Common myeloid progenitor, CD34-positive (primary cell): Measurements from ENCODE around the gene SLC1A1. TPM values are rescaled to one million over a fixed set of nuclear protein-coding genes. Genes with fewer than 3 reads are reported as not detected.

ENCODE experiments used
- CTCF ChIA-PET: fragments of 350-600 bp; sonication (Branson Sonifier 250); formaldehyde crosslinking; loops from one replicate; lab custom pipeline; 2021; ENCODE audit warnings: antibody characterized with exemption; lab: Charles Lee
- POLR2A ChIA-PET: fragments of 350-600 bp; sonication (Branson Sonifier 250); formaldehyde crosslinking; loops from one replicate; lab custom pipeline; 2021; ENCODE audit warnings: antibody characterized with exemption; lab: Charles Lee
- DNase-seq, 3 donors: peaks; one replicate each; pipeline versions ENCODE4 v3.0.0 to v3.0.0-alpha.2; 2013
- H3K27ac ChIP-seq, 2 experiments: 1 replicate in 1 of 2; 2 replicates in 1 of 2; pipeline ENCODE4 v1.7.0; 2013; ENCODE audit warnings: inconsistent platforms in 2 of 2, low read length in 2 of 2, mild to moderate bottlenecking in 2 of 2, low read depth in 1 of 2, moderate library complexity in 1 of 2; ENCODE audit not compliant: severe bottlenecking in 2 of 2, insufficient read depth in 1 of 2, poor library complexity in 1 of 2
- H3K27me3 ChIP-seq, 5 experiments: replicated peaks in 2 of 5; 1 replicate in 3 of 5; 2 replicates in 2 of 5; pipeline versions ENCODE4 v1.6.1 to v1.7.0; 2013; ENCODE audit warnings: low read length in 4 of 5, mild to moderate bottlenecking in 2 of 5, moderate library complexity in 2 of 5, inconsistent platforms in 1 of 5; ENCODE audit not compliant: insufficient read depth in 5 of 5, control insufficient read depth in 4 of 5
- H3K36me3 ChIP-seq, 4 experiments: 1 replicate in 2 of 4; 2 replicates in 2 of 4; pipeline versions ENCODE4 v1.6.1 to v1.7.0; 2013; ENCODE audit warnings: low read length in 3 of 4, control low read depth in 1 of 4, mild to moderate bottlenecking in 1 of 4; ENCODE audit not compliant: control insufficient read depth in 4 of 4, insufficient read depth in 4 of 4
- H3K4me1 ChIP-seq, 4 experiments: 1 replicate in 3 of 4; 2 replicates in 1 of 4; pipeline versions ENCODE4 v1.6.1 to v1.7.1; 2013; ENCODE audit warnings: low read length in 3 of 4, mild to moderate bottlenecking in 3 of 4, control low read depth in 1 of 4, inconsistent platforms in 1 of 4, moderate library complexity in 1 of 4; ENCODE audit not compliant: control insufficient read depth in 4 of 4, insufficient read depth in 4 of 4; ENCODE audit errors: control extremely low read depth in 1 of 4
- H3K4me3 ChIP-seq, 7 experiments: 1 replicate in 4 of 7; 2 replicates in 3 of 7; pipeline versions ENCODE4 v1.5.1 to v1.7.0; 2013; ENCODE audit warnings: mild to moderate bottlenecking in 7 of 7, low read length in 6 of 7, moderate library complexity in 6 of 7, inconsistent platforms in 2 of 7, low read depth in 2 of 7, control low read depth in 1 of 7; ENCODE audit not compliant: insufficient read depth in 4 of 7, control insufficient read depth in 1 of 7; ENCODE audit errors: extremely low read depth in 1 of 7
- H3K9me3 ChIP-seq, 5 experiments: 1 replicate in 4 of 5; 2 replicates in 1 of 5; pipeline versions ENCODE4 v1.6.1 to v1.7.1; 2013; ENCODE audit warnings: low read length in 4 of 5, mild to moderate bottlenecking in 2 of 5, inconsistent platforms in 1 of 5, low read depth in 1 of 5, moderate library complexity in 1 of 5; ENCODE audit not compliant: control insufficient read depth in 4 of 5, insufficient read depth in 2 of 5; ENCODE audit errors: control extremely low read depth in 1 of 5
- WGBS: methylation state at CpG from one replicate; pipeline ENCODE4 v1.1.5; 2013; ENCODE audit not compliant: insufficient coverage; 5-methylcytosine and 5-hydroxymethylcytosine counted together
- polyA plus RNA-seq: library from polyadenylated mRNA; unstranded; fragments of 120-200 nt; gene quantifications from one replicate; pipeline ENCODE4 v1.2.1, GENCODE V29; 2013

SLC1A1 gene
- polyA plus RNA-seq, result 0.01 TPM

DNA sequence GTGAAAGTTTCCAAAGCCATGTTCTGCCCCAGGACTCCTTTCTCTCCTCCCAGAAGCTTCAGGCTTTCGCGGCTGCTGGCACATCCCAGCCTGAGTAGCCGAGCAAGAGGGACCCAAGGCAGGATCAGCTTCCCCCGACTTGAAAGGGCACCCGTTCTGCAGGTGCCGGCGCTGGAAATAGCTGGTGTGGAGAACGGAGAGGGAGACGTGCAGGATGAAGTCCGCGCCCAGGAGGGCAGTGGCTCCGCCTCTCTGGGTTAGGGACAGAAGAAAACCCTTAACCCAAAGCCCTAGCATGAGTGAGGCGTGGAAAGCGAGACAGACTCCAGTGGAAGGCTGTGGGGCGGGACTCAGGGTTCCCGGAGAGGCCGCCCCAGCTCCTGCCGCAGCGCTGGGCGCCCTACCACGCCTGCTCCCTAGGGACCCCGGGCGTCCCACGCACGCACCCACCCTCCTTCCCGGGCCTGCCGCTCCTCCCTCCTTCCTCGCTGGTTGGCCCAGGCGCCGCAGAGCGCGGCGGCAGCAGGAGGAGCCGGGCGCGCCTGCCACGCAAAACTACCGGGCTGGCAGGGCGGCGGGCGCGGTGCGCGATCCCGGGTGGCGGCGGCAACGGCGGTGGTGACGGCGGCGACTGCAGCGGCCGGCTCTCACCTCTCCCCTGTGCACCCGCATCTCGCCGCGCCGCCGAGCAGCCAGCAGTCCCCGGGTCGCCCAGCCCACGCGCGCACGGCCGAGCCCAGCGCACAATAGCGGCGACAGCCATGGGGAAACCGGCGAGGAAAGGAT is at the start of gene SLC1A1:
Gene SLC1A1 (plus strand): TSS at position 550 of the 786 bp plus-strand sequence. CDS start 212 bp downstream, at position 762.
- ChIA-PET CTCF (no interaction called here), POLR2A (no interaction called here)
- peaks cover 7 to 71% (median 35%) of the 10 kb centered on the region in 5 experiments for H3K27me3 ChIP-seq

DNA sequence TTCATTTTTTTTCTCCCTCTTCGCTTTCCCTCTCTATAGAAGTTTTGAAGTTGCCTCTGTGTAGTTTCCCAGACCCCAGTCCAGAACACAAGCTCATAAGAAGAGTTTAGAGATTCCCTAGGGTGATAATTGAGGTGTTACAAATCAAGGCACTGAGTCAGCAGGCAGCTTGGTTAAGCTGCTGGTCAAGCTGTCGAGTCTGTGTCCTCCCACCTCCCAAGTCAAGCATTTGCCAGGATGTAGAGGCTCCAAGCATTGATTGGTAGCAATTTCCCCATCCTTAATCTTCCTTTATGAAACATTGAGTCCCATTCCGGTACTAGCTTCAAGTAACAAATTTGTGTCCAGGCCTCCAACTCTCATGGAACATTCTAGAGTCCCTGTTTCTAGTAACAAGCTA is 47.5 kb upstream of the SLC1A1 start:
- no peak for DNase-seq
- Histone ChIP-seq H3K4me3 (no peak overlapping the region), H3K9me3 (peaks cover 0 to 10% (median 2%) of the 10 kb centered on the region in 5 experiments), H3K27me3 (peaks cover 0 to 7% (median 0%) of the 10 kb centered on the region in 5 experiments), H3K4me1 (no peaks in the 10 kb centered on the region), H3K27ac (no peak overlapping the region), H3K36me3 (no peaks in the 10 kb centered on the region)
- CTCF ChIA-PET, result no interaction called here
- POLR2A ChIA-PET, result no interaction called here
- WGBS, result 79% methylated on average over 2 of the region's 3 CpGs

More for the DNA sequence above, at the start of gene SLC1A1:
- DNase-seq, result peak in 2 of 3 donors; percentile 35 to 52
- Histone ChIP-seq H3K27ac (no peak within 1 kb of the TSS), H3K9me3 (no peaks in the 10 kb centered on the region), H3K36me3 (no peaks in the 10 kb centered on the region), H3K4me3 (peak within 1 kb of the TSS; percentile 16 to 70 (median 58)), H3K4me1 (peaks cover 0 to 17% (median 15%) of the 10 kb centered on the region in 4 experiments)
- under 1% methylated on average over 65 of the region's 72 CpGs for WGBS

DNA sequence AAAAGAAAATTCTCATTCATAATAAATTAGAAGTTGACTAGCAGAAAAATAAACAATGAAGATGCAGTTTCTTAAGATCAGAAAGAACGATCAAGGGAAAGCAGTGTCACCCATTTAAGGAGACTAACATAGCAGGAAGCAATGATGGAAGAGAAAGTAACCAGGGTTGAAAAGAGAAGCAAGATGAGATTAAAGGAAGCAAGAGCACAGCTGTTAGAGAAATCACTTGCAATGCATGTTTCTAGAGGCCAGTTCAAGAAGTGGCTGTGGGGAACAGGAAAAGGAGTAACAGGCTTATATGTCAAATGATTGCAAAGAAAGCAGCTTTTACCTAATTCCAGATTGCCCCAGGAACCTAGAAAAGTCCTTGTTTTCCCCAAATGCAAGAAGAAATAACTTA is 46.8 kb upstream of the SLC1A1 start:
- Histone ChIP-seq H3K4me3 (no peak overlapping the region), H3K9me3 (peaks cover 0 to 8% (median 3%) of the 10 kb centered on the region in 5 experiments), H3K27me3 (peaks cover 0 to 5% (median 0%) of the 10 kb centered on the region in 5 experiments), H3K36me3 (no peaks in the 10 kb centered on the region), H3K4me1 (no peaks in the 10 kb centered on the region), H3K27ac (no peak overlapping the region)
- no peak for DNase-seq
- WGBS, result 46% methylated on average over 1 of the region's 1 CpG
- ChIA-PET CTCF (no interaction called here), POLR2A (no interaction called here)

DNA sequence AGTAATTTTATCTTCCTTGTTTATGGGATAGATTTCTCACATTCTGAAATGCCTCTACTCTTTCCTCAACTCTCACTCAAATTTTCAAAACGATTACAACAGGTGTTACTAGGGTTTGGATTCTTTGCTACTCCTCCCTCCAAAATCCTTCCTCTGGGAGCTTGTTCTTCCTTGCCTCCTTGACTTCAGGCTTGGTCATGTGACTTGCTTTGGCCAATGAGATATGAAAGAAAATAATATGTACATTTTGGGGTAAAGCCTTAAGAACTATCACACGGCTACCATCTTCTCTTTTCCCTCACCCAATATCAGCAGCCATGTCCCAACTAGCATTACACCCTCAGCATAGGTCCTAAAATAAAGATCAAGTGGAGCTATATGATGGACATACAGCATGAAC is 28.8 kb upstream of the SLC1A1 start:
- DNase-seq, result no peak
- POLR2A ChIA-PET, result no interaction called here
- H3K9me3 ChIP-seq, result peaks cover 0 to under 1% (median 0%) of the 10 kb centered on the region in 5 experiments
- WGBS, result no CpG with 5 or more reads among the region's 2 CpGs
- H3K27ac ChIP-seq, result no peak overlapping the region
- H3K4me3 ChIP-seq, result no peak overlapping the region
- no peaks in the 10 kb centered on the region for H3K36me3 ChIP-seq
- H3K27me3 ChIP-seq, result peaks cover 0 to 7% (median 0%) of the 10 kb centered on the region in 5 experiments
- CTCF ChIA-PET, result no interaction called here
- H3K4me1 ChIP-seq, result no peaks in the 10 kb centered on the region

DNA sequence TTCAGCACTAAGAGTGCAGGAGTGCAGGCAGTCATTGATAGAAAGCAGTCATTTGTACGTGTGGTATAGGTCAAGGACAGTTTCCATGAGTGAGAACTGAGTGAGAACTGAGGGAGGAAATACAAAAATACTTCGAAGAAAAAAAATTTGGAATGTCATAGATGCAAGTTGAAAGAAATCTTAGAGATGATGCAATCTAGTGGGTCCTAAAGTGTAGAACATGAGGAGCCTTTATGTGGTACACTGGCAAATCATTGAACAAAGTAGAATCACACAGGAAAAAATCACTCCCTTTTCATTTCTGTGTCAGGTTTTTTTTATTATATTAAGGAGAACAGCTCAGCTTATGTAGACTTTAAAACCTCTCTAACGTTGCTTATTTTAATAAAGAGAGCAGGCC is 26.4 kb upstream of the SLC1A1 start:
- H3K27ac ChIP-seq, result no peak overlapping the region
- H3K9me3 ChIP-seq, result peaks cover 0 to 2% (median 0%) of the 10 kb centered on the region in 5 experiments
- no peaks in the 10 kb centered on the region for H3K4me1 ChIP-seq
- WGBS, result 88% methylated on average over 2 of the region's 3 CpGs
- no peaks in the 10 kb centered on the region for H3K36me3 ChIP-seq
- POLR2A ChIA-PET, result no interaction called here
- CTCF ChIA-PET, result no interaction called here
- no peak for DNase-seq
- H3K27me3 ChIP-seq, result peaks cover 0 to 7% (median 0%) of the 10 kb centered on the region in 5 experiments
- H3K4me3 ChIP-seq, result no peak overlapping the region

DNA sequence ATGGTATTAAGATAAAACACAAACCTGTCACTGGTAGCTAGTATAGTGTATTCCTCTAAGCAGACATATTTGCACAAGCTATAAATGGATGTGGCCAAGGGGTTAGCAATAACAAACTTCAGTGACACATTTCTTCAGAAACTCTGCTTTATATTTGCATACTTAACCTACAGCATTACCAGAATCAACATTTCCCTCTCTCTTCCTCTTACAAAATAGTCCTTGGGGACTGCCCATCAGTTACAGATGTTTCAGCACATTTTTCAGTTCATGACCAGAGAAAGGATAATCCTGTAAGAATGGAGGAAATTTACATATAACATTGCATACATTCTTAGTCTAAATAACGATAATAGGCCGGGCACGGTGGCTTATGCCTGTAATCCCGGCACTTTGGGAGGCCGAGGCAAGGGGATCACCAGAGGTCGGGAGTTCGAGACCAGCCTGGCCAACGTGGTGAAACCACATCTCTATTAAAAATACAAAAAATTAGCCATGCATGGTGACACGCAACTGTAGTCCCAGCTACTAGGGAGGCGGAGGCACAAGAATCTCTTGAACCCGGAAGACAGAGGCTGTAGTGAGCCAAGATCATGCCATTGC is 25.3 kb upstream of the SLC1A1 start:
- H3K4me1 ChIP-seq, result no peaks in the 10 kb centered on the region
- WGBS, result 95% methylated on average over 9 of the region's 11 CpGs
- H3K9me3 ChIP-seq, result peaks cover 0 to 2% (median 0%) of the 10 kb centered on the region in 5 experiments
- DNase-seq, result no peak
- ChIA-PET POLR2A (interaction anchor here (0.6 kb wide), 1 partner anchor 163 kb away, joined by 4 read pairs; no protein-coding TSS in a partner anchor), CTCF (no interaction called here)
- no peak overlapping the region for H3K27ac ChIP-seq
- peaks cover 0 to 3% (median 0%) of the 10 kb centered on the region in 5 experiments for H3K27me3 ChIP-seq
- H3K4me3 ChIP-seq, result no peak overlapping the region
- H3K36me3 ChIP-seq, result no peaks in the 10 kb centered on the region

DNA sequence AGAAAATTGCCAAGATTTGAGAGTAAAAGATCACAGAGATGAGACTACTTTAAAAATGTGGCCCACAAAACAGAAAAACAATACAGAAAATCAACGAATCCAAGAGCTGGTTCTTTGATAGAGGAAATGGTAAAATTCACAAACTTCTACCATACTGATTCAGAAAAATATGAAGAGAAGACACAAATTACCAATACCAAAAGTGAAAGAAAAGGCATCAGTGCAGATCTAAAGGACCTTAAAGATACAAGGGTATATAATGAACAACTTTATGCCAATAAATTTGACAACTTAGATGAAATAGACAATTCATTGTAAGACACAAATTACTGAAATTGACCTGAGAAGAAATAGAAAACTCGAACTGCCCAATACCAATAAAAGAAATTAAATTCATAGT is 24.4 kb upstream of the SLC1A1 start:
- Histone ChIP-seq H3K4me1 (no peaks in the 10 kb centered on the region), H3K27ac (no peak overlapping the region), H3K4me3 (no peak overlapping the region), H3K36me3 (no peaks in the 10 kb centered on the region), H3K9me3 (peaks cover 0 to 2% (median 0%) of the 10 kb centered on the region in 5 experiments), H3K27me3 (peaks cover 0 to 3% (median 0%) of the 10 kb centered on the region in 5 experiments)
- POLR2A ChIA-PET, result no interaction called here
- 100% methylated on average over 1 of the region's 2 CpGs for WGBS
- CTCF ChIA-PET, result no interaction called here
- DNase-seq, result no peak
